Stimulated activated CD8-positive, alpha-beta memory T cell treated with anti-CD3 and anti-CD28 coated beads, Interleukin-4, amount 100 ng/mL, for 1 hour (primary cell): ENCODE measurements around the gene PCDHA11.
"Not testable (repeated sequence)": the region's sequence is repeated elsewhere in the genome, so short reads cannot be mapped to it uniquely, and the experiment has no call there.

Source experiments
- DNase-seq, 2 donors: peaks; one replicate each; pipeline ENCODE4 v3.0.0-alpha.2; 2020; ENCODE audit warnings: low read depth in 2 of 2, low spot score in 1 of 2

Gene PCDHA11

GRCh38 chr5:140868721-140869554, at the start of gene PCDHA11:
TSS of gene PCDHA11 (plus strand) at chr5:140868957. CDS start at chr5:140869104, 147 bp downstream.
- DNase-seq, result no peak

- no peak for DNase-seq
These were observed 47.1 kb upstream of the PCDHA11 start, which contains the start of gene PCDHA5 for GRCh38 chr5:140821375-140822280. TSS of gene PCDHA5 (plus strand) at chr5:140821613.

GRCh38 chr5:140822281-140822629, 46.5 kb upstream of the PCDHA11 start:
- no peak for DNase-seq

GRCh38 chr5:140822969-140823368, 45.8 kb upstream of the PCDHA11 start:
- DNase-seq, result not testable (repeated sequence)

GRCh38 chr5:140823475-140823874, 45.3 kb upstream of the PCDHA11 start:
- DNase-seq, result no peak

GRCh38 chr5:140827704-140828361, 40.9 kb upstream of the PCDHA11 start, which contains the start of gene PCDHA6:
TSS of gene PCDHA6 (plus strand) at chr5:140827960. CDS start at chr5:140828092, 132 bp downstream.
- DNase-seq, result no peak

- no peak for DNase-seq
These were observed 40.4 kb upstream of the PCDHA11 start for GRCh38 chr5:140828362-140828737.

- not testable (repeated sequence) for DNase-seq
These were observed 39.0 kb upstream of the PCDHA11 start for GRCh38 chr5:140829511-140830501.

- DNase-seq, result no peak
These were observed 34.8 kb upstream of the PCDHA11 start, which contains the start of gene PCDHA7 for GRCh38 chr5:140833993-140834392. TSS of gene PCDHA7 (plus strand) at chr5:140834269. CDS start at chr5:140834384, 115 bp downstream.

- DNase-seq, result not testable (repeated sequence)
These were observed 34.2 kb upstream of the PCDHA11 start for GRCh38 chr5:140834439-140835008.

GRCh38 chr5:140835622-140836510, 32.9 kb upstream of the PCDHA11 start:
- no peak for DNase-seq

GRCh38 chr5:140840978-140841962, 27.5 kb upstream of the PCDHA11 start, which contains the start of gene PCDHA8:
TSS of gene PCDHA8 (plus strand) at chr5:140841187. CDS start at chr5:140841322, 135 bp downstream.
- DNase-seq, result no peak

- DNase-seq, result no peak
These were observed 25.7 kb upstream of the PCDHA11 start for GRCh38 chr5:140842798-140843733.

GRCh38 chr5:140848139-140849102, 20.3 kb upstream of the PCDHA11 start, which contains the start of gene PCDHA9:
TSS of gene PCDHA9 (plus strand) at chr5:140848382. CDS start at chr5:140848496, 114 bp downstream.
- not testable (repeated sequence) for DNase-seq
